Endothelial cell of umbilical vein (primary cell): ENCODE measurements around the gene TMPRSS4.

ENCODE experiments used
- EZH2 ChIP-seq: IDR thresholded peaks from 2 replicates; pipeline ENCODE4 v1.6.1; 2012; ENCODE audit warnings: borderline replicate concordance, low read depth, mild to moderate bottlenecking, moderate library complexity, low read length, inconsistent platforms; ENCODE audit not compliant: severe bottlenecking
- FOS ChIP-seq: IDR thresholded peaks from 2 replicates; pipeline ENCODE4 v1.6.1; 2011; ENCODE audit warnings: mild to moderate bottlenecking, low read length, moderate library complexity, borderline replicate concordance; ENCODE audit not compliant: insufficient read depth
- JUN ChIP-seq: IDR thresholded peaks from 2 replicates; pipeline ENCODE4 v1.6.1; 2011; ENCODE audit warnings: borderline replicate concordance, low read depth; ENCODE audit not compliant: insufficient read length, insufficient read depth
- MYC ChIP-seq: IDR thresholded peaks from one replicate; pipeline ENCODE4 v1.6.1; 2011; ENCODE audit warnings: mild to moderate bottlenecking, low read depth, low read length
- POLR2A ChIP-seq: IDR thresholded peaks from 2 replicates; pipeline ENCODE4 v1.6.1; 2012; ENCODE audit warnings: low read depth, mild to moderate bottlenecking, control low read depth, low read length
- POLR2AphosphoS5 ChIP-seq: IDR thresholded peaks from 2 replicates; pipeline ENCODE4 v1.6.1; 2012; ENCODE audit warnings: low read depth, mild to moderate bottlenecking, control low read depth, low read length, moderate library complexity; ENCODE audit not compliant: insufficient read depth
- TF ChIP-seq, protein P1 (sequence below), 2 donors: IDR thresholded peaks; 1 replicate in 1 of 2; 2 replicates in 1 of 2; pipeline ENCODE4 v1.5.1; 2011; ENCODE audit warnings: low read length in 2 of 2, mild to moderate bottlenecking in 2 of 2, moderate library complexity in 2 of 2, control low read depth in 1 of 2, inconsistent platforms in 1 of 2, low read depth in 1 of 2; ENCODE audit not compliant: insufficient read depth in 1 of 2; ENCODE audit errors: extremely low read depth in 1 of 2

DNA sequence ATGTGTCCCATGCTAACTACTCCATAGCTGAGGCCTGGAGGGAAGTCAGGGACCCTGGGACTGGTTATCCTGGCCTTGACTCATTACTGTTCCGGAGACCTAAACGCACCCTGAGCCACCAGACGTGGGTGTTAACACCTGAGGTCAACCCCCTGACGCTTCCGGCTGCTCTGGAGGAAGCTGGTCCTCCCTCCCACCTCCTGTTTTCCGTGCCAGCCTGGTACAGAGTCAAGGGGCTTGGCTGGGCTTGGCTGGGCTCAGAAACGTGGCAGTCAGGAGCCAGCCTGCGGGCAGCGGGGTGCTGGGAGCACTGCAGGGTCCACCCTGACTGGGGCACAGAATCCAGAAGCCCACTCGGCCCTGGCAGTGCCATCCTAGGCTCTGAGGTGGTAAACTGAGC is 2.6 kb downstream of the TMPRSS4 start:
- no peak for TF ChIP-seq POLR2A
- no peak for TF ChIP-seq POLR2AphosphoS5
- TF ChIP-seq, protein P1, sequence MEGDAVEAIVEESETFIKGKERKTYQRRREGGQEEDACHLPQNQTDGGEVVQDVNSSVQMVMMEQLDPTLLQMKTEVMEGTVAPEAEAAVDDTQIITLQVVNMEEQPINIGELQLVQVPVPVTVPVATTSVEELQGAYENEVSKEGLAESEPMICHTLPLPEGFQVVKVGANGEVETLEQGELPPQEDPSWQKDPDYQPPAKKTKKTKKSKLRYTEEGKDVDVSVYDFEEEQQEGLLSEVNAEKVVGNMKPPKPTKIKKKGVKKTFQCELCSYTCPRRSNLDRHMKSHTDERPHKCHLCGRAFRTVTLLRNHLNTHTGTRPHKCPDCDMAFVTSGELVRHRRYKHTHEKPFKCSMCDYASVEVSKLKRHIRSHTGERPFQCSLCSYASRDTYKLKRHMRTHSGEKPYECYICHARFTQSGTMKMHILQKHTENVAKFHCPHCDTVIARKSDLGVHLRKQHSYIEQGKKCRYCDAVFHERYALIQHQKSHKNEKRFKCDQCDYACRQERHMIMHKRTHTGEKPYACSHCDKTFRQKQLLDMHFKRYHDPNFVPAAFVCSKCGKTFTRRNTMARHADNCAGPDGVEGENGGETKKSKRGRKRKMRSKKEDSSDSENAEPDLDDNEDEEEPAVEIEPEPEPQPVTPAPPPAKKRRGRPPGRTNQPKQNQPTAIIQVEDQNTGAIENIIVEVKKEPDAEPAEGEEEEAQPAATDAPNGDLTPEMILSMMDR (IDR thresholded peaks at IDR 0.05; ENCODE audit: extremely low read depth in 1 of 2, insufficient read depth in 1 of 2, low read depth in 1 of 2, low read length in 2 of 2): no peak
- no peak for TF ChIP-seq MYC
- no peak for TF ChIP-seq EZH2
- no peak for TF ChIP-seq JUN
- TF ChIP-seq FOS: no peak
